WTC11 (cell line): ENCODE data around the gene RABAC1. TPM values are rescaled to one million over a fixed set of nuclear protein-coding genes. Genes with fewer than 3 reads are reported as not detected.

Source experiments
- ATAC-seq: fragments of 200-7000 bp; cut with Tn5 transposase; 2 replicates; pipeline ENCODE4 v1.10.0; 2021; ENCODE audit warnings: mild to moderate bottlenecking, moderate library complexity
- CTCF ChIA-PET: fragments of 300-600 bp; sonication (Branson Sonifier 250); formaldehyde crosslinking; loops from one replicate; lab custom pipeline; 2021; ENCODE audit warnings: antibody characterized with exemption; lab: Charles Lee
- POLR2A ChIA-PET: fragments of 350-600 bp; sonication (Branson Sonifier 250); formaldehyde crosslinking; loops from one replicate; lab custom pipeline; 2021; ENCODE audit warnings: antibody characterized with exemption; lab: Charles Lee
- DNase-seq: peaks from one replicate; pipeline ENCODE4 v3.0.0; 2021; ENCODE audit warnings: low spot score
- H3K27ac Mint-ChIP-seq: 2 replicates; pipeline ENCODE4 v1.8.0; 2021; ENCODE audit warnings: mixed read lengths
- H3K27me3 Mint-ChIP-seq: 2 replicates; pipeline ENCODE4 v1.8.0; 2021; ENCODE audit warnings: low read depth, mild to moderate bottlenecking, moderate library complexity, mixed read lengths
- H3K36me3 Mint-ChIP-seq: 2 replicates; pipeline ENCODE4 v1.8.0; 2021; ENCODE audit warnings: mixed read lengths
- H3K4me1 Mint-ChIP-seq: 2 replicates; pipeline ENCODE4 v1.8.0; 2022; ENCODE audit warnings: mixed read lengths
- H3K4me3 Mint-ChIP-seq: 2 replicates; pipeline ENCODE4 v1.8.0; 2021; ENCODE audit warnings: mild to moderate bottlenecking, moderate library complexity, mixed read lengths
- H3K9me3 Mint-ChIP-seq: 2 replicates; pipeline ENCODE4 v1.8.0; 2021; ENCODE audit warnings: mixed read lengths
- ATF1 ChIP-seq: sonication (generic); formaldehyde crosslinking; IDR thresholded peaks from 2 replicates; pipeline ENCODE4 v1.8.1; 2023; ENCODE audit warnings: mild to moderate bottlenecking, moderate library complexity, missing genetic modification reagents
- CTCF ChIP-seq: fragments of 200-600 bp; IDR thresholded peaks from 2 replicates; pipeline ENCODE4 v1.8.0; 2022; ENCODE audit warnings: antibody characterized with exemption
- EMX1 ChIP-seq: fragments of 250-450 bp; sonication (Bioruptor Pico); IDR thresholded peaks from 2 replicates; pipeline ENCODE4 v1.8.0; 2021; ENCODE audit warnings: mild to moderate bottlenecking
- ERG ChIP-seq: fragments of 250-450 bp; sonication (Bioruptor Pico); IDR thresholded peaks from 2 replicates; pipeline ENCODE4 v1.8.0; 2021; ENCODE audit warnings: mild to moderate bottlenecking
- JUN ChIP-seq: sonication (generic); formaldehyde crosslinking; IDR thresholded peaks from 2 replicates; pipeline ENCODE4 v1.8.0; 2023; ENCODE audit warnings: mild to moderate bottlenecking, missing genetic modification reagents
- MAX ChIP-seq: sonication (generic); formaldehyde crosslinking; IDR thresholded peaks from 2 replicates; pipeline ENCODE4 v1.8.0; 2022; ENCODE audit warnings: mild to moderate bottlenecking, missing genetic modification reagents
- NFYB ChIP-seq: sonication (generic); formaldehyde crosslinking; conservative IDR thresholded peaks from 2 replicates; pipeline ENCODE4 v1.8.0; 2022; ENCODE audit warnings: low read depth, missing genetic modification reagents
- NR2C2 ChIP-seq: sonication (generic); formaldehyde crosslinking; IDR thresholded peaks from 2 replicates; pipeline ENCODE4 v1.8.0; 2022; ENCODE audit warnings: mild to moderate bottlenecking, missing genetic modification reagents
- PRDM15 ChIP-seq: sonication (generic); formaldehyde crosslinking; IDR thresholded peaks from 2 replicates; pipeline ENCODE4 v1.8.0; 2022; ENCODE audit warnings: missing genetic modification reagents
- PRRX2 ChIP-seq: fragments of 250-450 bp; sonication (Bioruptor Pico); IDR thresholded peaks from 2 replicates; pipeline ENCODE4 v1.8.0; 2021; ENCODE audit warnings: mild to moderate bottlenecking
- SMAD3 ChIP-seq: sonication (generic); formaldehyde crosslinking; IDR thresholded peaks from 2 replicates; pipeline ENCODE4 v1.8.0; 2022; ENCODE audit warnings: missing genetic modification reagents, mild to moderate bottlenecking, borderline replicate concordance
- SMAD4 ChIP-seq: sonication (generic); formaldehyde crosslinking; IDR thresholded peaks from 2 replicates; pipeline ENCODE4 v1.8.0; 2022; ENCODE audit warnings: mild to moderate bottlenecking, missing genetic modification reagents
- USF1 ChIP-seq: sonication (generic); formaldehyde crosslinking; IDR thresholded peaks from 2 replicates; pipeline ENCODE4 v1.8.0; 2022; ENCODE audit warnings: mild to moderate bottlenecking, missing genetic modification reagents
- USF2 ChIP-seq: sonication (generic); formaldehyde crosslinking; IDR thresholded peaks from 2 replicates; pipeline ENCODE4 v1.8.1; 2023; ENCODE audit warnings: mild to moderate bottlenecking, missing genetic modification reagents, moderate library complexity
- ZBTB21 ChIP-seq: sonication (generic); formaldehyde crosslinking; IDR thresholded peaks from 2 replicates; pipeline ENCODE4 v1.8.1; 2023; ENCODE audit warnings: mild to moderate bottlenecking, missing genetic modification reagents, borderline replicate concordance
- ZNF121 ChIP-seq: sonication (generic); formaldehyde crosslinking; IDR thresholded peaks from 2 replicates; pipeline ENCODE4 v1.8.0; 2023; ENCODE audit warnings: missing genetic modification reagents
- ZNF317 ChIP-seq: sonication (generic); formaldehyde crosslinking; IDR thresholded peaks from 2 replicates; pipeline ENCODE4 v1.8.1; 2023; ENCODE audit warnings: low read depth, mild to moderate bottlenecking, moderate library complexity, missing genetic modification reagents, borderline replicate concordance
- ZNF396 ChIP-seq: fragments of 250-450 bp; sonication (Bioruptor Pico); IDR thresholded peaks from 2 replicates; pipeline ENCODE4 v1.8.0; 2021; ENCODE audit warnings: mild to moderate bottlenecking, moderate library complexity, borderline replicate concordance
- ZNF425 ChIP-seq: fragments of 250-450 bp; sonication (Bioruptor Pico); conservative IDR thresholded peaks from 2 replicates; pipeline ENCODE4 v1.9.0; 2021; ENCODE audit warnings: mild to moderate bottlenecking
- total RNA-seq: library from RNA; stranded (reverse); gene quantifications from 3 replicates; pipeline ENCODE4 v1.2.3, GENCODE V29; 2021

The RABAC1 gene
- total RNA-seq, 1 experiment from 2014 or later, result 159 TPM

- POLR2A ChIA-PET, result interaction anchor here (0.9 kb wide), 1 partner anchor 15 kb away, joined by 4 read pairs; no protein-coding TSS in a partner anchor
- Mint-ChIP-seq H3K36me3 (peaks cover 11% of the 10 kb centered on the region), H3K4me3 (no peak overlapping the region), H3K4me1 (peaks cover 9% of the 10 kb centered on the region), H3K27me3 (peaks cover 7% of the 10 kb centered on the region), H3K9me3 (no peaks in the 10 kb centered on the region), H3K27ac (no peak overlapping the region)
- TF ChIP-seq ERG (CRISPR knock-in tag), result no peak
- TF ChIP-seq USF1, result no peak
- no peak for TF ChIP-seq PRDM15 (CRISPR knock-in tag)
- TF ChIP-seq EMX1, result no peak
- TF ChIP-seq USF2, result no peak
- TF ChIP-seq ATF1 (CRISPR knock-in tag), result no peak
- no peak for TF ChIP-seq SMAD4
- TF ChIP-seq ZNF317, result no peak
- no peak for TF ChIP-seq CTCF
- TF ChIP-seq ZNF396 (CRISPR knock-in tag), result no peak
- no peak for TF ChIP-seq MAX (CRISPR knock-in tag)
- no peak for TF ChIP-seq SMAD3 (CRISPR knock-in tag)
- no peak for TF ChIP-seq ZBTB21 (CRISPR knock-in tag)
- no peak for TF ChIP-seq JUN (CRISPR knock-in tag)
- no peak for TF ChIP-seq ZNF121 (CRISPR knock-in tag)
- no peak for TF ChIP-seq NFYB
- no peak for TF ChIP-seq ZNF425 (CRISPR knock-in tag)
- TF ChIP-seq NR2C2 (CRISPR knock-in tag), result no peak
- no peak for TF ChIP-seq PRRX2
- ATAC-seq (no peak), DNase-seq (no peak)
- CTCF ChIA-PET, result interaction anchor here (1.3 to 1.7 kb wide), 2 partner anchors 12 to 35 kb away, joined by 3 to 7 read pairs; no protein-coding TSS in a partner anchor
Measured at GRCh38 chr19:41907994-41908615, 51.0 kb downstream of the RABAC1 start.
